ENCODE measurements around the gene NAAA. TPM values are rescaled to one million over a fixed set of nuclear protein-coding genes. Genes with fewer than 3 reads are reported as not detected.

Gene NAAA
- total RNA-seq, 4 donors from 2014 or later: 26.9 to 68.6 (median 47.0) TPM

DNA sequence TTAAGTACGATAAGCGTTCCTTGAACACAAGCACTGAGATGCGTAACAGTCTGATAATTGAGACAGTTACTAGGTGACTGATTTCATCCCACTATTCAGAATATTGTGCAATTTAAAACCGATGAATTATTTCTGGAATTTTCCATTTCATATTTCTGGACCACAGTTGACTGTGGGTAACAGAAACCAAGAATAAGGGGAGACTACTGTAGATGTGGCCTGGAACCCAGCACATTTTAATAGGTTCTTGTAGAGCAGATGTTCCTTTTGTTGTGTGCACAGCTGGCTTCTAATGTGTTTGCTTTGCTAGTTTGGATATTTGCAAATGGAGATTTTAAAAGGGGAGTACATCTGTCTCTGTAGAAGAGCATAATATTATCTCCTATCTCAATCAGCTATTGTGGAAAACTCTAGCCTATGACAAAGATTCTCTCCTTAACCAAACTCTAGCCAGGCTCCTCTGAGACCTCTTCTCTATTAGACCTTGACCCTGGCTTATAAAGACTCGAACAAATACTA, 16.4 kb downstream of the NAAA start:
- Histone ChIP-seq H3K27me3 (no peaks in the 10 kb centered on the region), H3K27ac (no peak overlapping the region), H3K4me3 (no peak overlapping the region), H3K36me3 (peaks cover 54% of the 10 kb centered on the region), H3K9me3 (no peaks in the 10 kb centered on the region), H3K4me1 (no peaks in the 10 kb centered on the region)
- no peak for TF ChIP-seq POLR2A (IDR thresholded peaks at IDR 0.05)
- TF ChIP-seq POLR2AphosphoS5 (IDR thresholded peaks at IDR 0.05): no peak
- no peak for TF ChIP-seq EP300 (IDR thresholded peaks at IDR 0.05)
- TF ChIP-seq, protein P1, sequence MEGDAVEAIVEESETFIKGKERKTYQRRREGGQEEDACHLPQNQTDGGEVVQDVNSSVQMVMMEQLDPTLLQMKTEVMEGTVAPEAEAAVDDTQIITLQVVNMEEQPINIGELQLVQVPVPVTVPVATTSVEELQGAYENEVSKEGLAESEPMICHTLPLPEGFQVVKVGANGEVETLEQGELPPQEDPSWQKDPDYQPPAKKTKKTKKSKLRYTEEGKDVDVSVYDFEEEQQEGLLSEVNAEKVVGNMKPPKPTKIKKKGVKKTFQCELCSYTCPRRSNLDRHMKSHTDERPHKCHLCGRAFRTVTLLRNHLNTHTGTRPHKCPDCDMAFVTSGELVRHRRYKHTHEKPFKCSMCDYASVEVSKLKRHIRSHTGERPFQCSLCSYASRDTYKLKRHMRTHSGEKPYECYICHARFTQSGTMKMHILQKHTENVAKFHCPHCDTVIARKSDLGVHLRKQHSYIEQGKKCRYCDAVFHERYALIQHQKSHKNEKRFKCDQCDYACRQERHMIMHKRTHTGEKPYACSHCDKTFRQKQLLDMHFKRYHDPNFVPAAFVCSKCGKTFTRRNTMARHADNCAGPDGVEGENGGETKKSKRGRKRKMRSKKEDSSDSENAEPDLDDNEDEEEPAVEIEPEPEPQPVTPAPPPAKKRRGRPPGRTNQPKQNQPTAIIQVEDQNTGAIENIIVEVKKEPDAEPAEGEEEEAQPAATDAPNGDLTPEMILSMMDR (IDR thresholded peaks at IDR 0.05): no peak
- 90% methylated on average over 5 of the region's 5 CpGs for WGBS
- DNase-seq (ENCODE audit: low spot score in 2 of 2): no peak

DNA sequence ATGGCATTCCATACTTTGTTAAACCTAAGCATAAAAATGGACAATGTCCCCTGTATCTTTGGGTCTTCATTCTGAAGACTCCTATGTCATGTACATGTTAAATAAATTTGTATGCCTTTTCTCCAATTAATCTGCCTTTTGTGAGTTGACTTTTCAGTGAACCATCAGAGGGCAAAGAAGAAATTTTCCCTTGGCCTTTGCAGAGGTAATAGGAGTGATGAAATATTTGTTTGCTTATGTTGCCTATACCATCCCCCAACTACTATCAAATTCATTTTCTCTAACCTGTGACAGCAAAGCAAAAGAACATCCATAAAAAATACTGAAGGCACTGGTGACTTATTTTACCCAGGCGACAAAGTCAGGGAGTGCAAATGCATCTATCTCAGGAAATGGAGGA, 18.2 kb downstream of the NAAA start:
- no peaks in the 10 kb centered on the region for H3K27me3 ChIP-seq
- H3K9me3 ChIP-seq: no peaks in the 10 kb centered on the region
- H3K27ac ChIP-seq: no peak overlapping the region
- no peak overlapping the region for H3K4me3 ChIP-seq
- no peaks in the 10 kb centered on the region for H3K4me1 ChIP-seq
- peaks cover 53% of the 10 kb centered on the region for H3K36me3 ChIP-seq
- 90% methylated on average over 1 of the region's 1 CpG for WGBS
- TF ChIP-seq EP300 (IDR thresholded peaks at IDR 0.05) (no peak), POLR2A (IDR thresholded peaks at IDR 0.05) (no peak), POLR2AphosphoS5 (IDR thresholded peaks at IDR 0.05) (no peak)
- TF ChIP-seq, protein P1 (IDR thresholded peaks at IDR 0.05): no peak
- DNase-seq (ENCODE audit: low spot score in 2 of 2): no peak

DNA sequence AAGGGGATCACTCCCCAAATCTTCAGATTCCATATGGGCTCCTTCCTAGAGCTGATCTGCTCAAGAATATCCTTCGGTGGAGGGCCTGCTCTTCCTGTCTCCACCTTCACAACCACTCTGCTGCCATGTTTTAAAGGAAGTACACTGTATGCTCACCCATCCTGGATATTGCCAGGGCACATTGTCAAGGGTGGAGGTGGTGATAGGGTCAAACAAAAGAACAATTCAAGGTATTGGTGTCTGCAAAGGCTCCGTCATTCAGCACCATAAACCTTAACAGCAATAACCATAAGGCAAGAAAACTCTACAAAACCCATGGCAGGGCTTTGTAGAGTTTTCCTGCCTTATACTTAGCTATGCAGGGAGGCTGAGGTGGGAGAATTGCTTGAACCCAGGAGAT, 18.9 kb downstream of the NAAA start:
- Histone ChIP-seq H3K27me3 (no peaks in the 10 kb centered on the region), H3K4me1 (no peaks in the 10 kb centered on the region), H3K9me3 (no peaks in the 10 kb centered on the region), H3K4me3 (no peak overlapping the region), H3K27ac (no peak overlapping the region), H3K36me3 (peaks cover 58% of the 10 kb centered on the region)
- DNase-seq (ENCODE audit: low spot score in 2 of 2): no peak
- TF ChIP-seq, protein P1 (IDR thresholded peaks at IDR 0.05): no peak
- TF ChIP-seq POLR2A (IDR thresholded peaks at IDR 0.05) (no peak), EP300 (IDR thresholded peaks at IDR 0.05) (no peak), POLR2AphosphoS5 (IDR thresholded peaks at IDR 0.05) (no peak)
- WGBS: 100% methylated on average over 2 of the region's 2 CpGs

DNA sequence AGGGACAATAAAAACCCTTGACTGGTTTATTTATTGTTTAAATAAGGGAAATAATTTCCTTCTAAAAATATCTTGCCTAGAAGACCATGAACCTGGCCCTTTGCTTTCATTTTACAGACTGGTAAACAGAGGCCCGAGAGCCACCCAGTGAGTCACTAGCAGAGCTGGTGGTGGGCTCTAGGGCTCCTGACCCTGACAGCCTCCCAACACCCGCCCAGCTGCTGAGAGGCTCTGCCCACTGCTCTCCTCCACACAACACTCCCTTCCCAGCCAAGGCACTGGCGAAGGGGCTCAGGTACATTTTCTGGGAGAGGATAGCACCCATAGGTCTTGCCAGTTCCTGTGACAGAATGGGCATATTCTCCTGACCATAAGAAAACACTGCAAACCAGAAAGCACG, 20.5 kb downstream of the NAAA start:
- TF ChIP-seq, protein P1 (IDR thresholded peaks at IDR 0.05): no peak
- TF ChIP-seq POLR2AphosphoS5 (IDR thresholded peaks at IDR 0.05) (no peak), EP300 (IDR thresholded peaks at IDR 0.05) (no peak), POLR2A (IDR thresholded peaks at IDR 0.05) (no peak)
- H3K27ac ChIP-seq: no peak overlapping the region
- H3K27me3 ChIP-seq: no peaks in the 10 kb centered on the region
- 89% methylated on average over 4 of the region's 4 CpGs for WGBS
- H3K36me3 ChIP-seq: peaks cover 58% of the 10 kb centered on the region
- H3K4me1 ChIP-seq: no peaks in the 10 kb centered on the region
- no peaks in the 10 kb centered on the region for H3K9me3 ChIP-seq
- DNase-seq (ENCODE audit: low spot score in 2 of 2): no peak
- H3K4me3 ChIP-seq: no peak overlapping the region

DNA sequence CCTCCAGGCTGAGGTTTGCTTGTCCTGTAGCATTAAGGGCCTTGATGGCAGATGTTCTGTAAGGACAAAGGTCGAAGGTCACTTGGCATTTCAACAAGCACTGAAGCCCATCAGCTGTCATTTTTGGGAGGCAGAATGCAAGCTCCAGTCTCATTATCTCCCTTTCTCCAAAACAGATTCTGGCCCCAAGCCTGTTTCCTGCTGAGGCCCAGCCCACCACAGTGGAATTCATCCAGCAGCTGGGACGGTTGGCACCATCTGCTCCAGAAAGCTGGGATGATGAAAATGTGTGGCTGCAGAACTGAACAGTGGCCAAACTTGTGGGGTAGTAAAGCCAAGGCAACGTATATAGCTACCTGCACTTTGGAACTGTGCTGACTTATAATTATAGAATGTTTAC, 20.9 kb downstream of the NAAA start:
- TF ChIP-seq, protein P1 (IDR thresholded peaks at IDR 0.05): no peak
- TF ChIP-seq POLR2A (IDR thresholded peaks at IDR 0.05) (no peak), POLR2AphosphoS5 (IDR thresholded peaks at IDR 0.05) (no peak), EP300 (IDR thresholded peaks at IDR 0.05) (no peak)
- Histone ChIP-seq H3K4me1 (no peaks in the 10 kb centered on the region), H3K4me3 (no peak overlapping the region), H3K36me3 (peaks cover 57% of the 10 kb centered on the region), H3K27me3 (no peaks in the 10 kb centered on the region), H3K9me3 (no peaks in the 10 kb centered on the region), H3K27ac (no peak overlapping the region)
- 64% methylated on average over 3 of the region's 3 CpGs for WGBS
- DNase-seq (ENCODE audit: low spot score in 2 of 2): no peak

All from suprapubic skin (tissue), 4 donors.